GM18505 (cell line): ENCODE measurements around the gene RCOR1.

Experiments used
- ATAC-seq: cut with Tn5 transposase; IDR thresholded peaks from one replicate; pipeline ENCODE4 v1.9.1; 2021; ENCODE audit not compliant: unreplicated experiment
- POLR2A ChIP-seq: IDR thresholded peaks from 4 replicates; pipeline ENCODE4 v1.6.1; 2011; ENCODE audit warnings: borderline replicate concordance; ENCODE audit not compliant: insufficient read depth, insufficient read length; ENCODE audit errors: extremely low read depth

The RCOR1 gene

DNA sequence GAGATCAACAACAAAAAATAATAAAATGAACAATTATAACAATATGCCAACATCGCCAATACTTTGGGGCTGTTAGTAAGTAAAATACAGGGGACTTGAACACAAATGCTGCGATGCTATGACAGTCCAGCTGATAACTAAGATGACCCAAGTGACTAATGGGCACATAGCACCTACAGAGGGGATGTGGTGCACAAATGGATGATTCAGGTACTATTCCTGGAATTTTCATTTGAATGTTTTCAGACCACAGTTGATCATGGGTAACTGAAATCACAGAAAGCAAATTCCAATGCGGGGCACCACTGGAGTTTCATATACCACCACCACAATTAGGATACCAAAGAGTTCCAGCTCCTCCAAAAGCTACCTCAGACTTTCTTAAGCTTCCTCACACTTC is 82.9 kb downstream of the RCOR1 start:
- ATAC-seq, result no peak

DNA sequence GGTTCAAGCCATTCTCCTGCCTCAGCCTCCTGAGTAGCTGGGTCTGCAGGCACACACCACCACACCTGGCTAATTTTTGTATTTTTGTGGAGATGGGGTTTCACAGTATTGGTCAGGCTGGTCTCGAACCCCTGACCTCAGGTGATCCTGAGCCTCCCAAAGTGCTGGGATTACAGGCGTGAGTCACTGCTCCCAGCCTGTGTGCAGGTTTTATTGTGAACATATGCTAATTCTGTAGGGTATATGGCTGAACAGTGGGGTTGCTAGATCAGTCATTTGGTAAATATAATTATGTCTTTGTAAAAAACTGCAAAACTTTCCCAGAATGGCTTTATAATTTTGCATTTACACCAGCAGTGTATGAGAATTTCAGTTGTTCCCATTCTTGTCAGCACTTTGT is 85.9 kb downstream of the RCOR1 start:
- no peak for TF ChIP-seq POLR2A
- ATAC-seq, result no peak

More for the DNA sequence above, 82.9 kb downstream of the RCOR1 start:
- TF ChIP-seq POLR2A, result no peak

DNA sequence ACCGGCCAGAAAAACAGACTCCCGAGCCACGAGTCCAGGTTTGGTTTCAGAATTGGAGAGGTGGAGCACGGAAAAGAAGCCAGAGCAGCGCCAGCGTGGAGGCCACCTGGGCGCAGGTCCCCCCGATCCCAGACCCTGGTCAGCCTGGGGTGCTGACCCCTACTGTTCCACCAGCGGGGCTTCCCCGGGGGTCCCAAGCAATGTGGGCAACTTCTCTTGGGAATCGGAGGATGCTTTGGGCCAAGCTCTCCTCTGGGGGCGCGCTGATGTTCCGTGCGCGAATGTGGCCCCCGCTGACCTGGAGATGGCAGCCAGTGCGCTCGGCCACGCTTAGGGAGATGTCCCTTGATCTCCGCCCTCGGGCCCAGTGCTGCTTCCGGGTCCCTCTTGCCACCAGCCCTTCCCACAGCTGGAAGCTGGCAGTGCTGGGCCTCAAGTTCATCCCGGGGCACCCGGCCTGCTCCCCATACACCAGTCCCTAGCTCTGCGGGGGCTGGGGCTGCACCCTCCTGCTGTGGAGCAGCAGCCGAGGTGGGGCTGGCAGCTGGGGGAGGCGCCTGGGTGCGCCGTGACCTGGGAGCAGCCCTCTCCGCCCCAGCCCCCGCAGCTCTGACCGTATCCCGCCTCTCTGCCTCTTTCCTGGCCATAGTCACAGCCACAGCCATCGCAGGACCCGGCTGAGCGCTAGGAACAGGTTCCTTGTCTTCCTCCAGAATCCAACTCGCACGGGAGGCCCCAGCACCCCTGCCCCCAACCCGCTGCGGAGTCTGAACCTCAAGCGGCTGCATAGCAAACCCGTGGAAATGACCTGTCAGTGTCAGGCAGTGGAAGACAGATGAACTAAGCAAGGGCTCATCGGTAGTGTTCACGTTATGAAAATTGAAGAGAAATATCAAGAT is 91.2 kb downstream of the RCOR1 start:
- TF ChIP-seq POLR2A, result no peak
- ATAC-seq, result no peak

DNA sequence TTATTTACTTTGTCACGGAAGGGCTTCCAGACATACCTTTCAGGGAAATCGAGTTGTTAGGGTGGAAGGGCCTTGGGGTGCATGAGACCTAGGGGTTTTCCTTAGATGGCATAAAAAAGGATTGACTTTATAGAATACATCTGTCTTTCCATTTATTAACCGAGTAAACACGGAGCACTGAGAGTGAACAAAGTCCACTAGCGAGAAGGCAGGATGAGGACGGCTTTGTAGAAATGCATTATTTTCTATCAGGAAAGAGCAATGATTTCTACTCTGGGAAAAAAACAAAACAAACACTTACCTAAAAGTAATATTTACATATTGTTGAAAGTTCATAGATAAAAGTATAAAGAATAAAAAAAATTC is 91.8 kb downstream of the RCOR1 start:
- ATAC-seq, result no peak
- TF ChIP-seq POLR2A, result no peak

DNA sequence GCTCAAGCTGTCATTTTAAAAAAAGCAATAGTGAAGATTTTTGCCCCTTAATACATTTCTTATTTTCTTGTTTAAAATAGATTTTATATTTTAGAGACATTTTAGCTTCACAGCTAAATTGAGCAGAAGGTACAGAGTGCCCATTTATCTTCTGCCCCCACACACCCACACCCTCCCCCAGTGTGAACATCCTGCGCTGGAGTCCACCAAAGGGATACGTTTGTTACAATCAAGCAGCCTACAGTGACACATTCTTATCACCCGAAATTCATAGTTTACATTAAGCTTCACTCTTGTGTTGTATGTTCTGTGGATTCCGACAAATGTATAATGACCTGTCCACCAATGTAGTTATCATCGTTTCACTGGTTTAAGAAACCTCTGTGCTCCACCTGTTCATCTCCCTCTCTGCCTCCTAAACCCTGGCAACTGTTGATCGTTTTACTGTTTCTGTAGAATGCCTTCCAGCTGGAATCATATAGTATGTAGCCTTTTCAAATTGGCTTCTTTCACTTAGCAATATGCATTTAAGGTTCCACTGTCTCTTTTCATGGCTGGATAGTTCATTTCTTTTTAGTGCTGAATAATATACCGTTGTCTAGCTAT is 93.8 kb downstream of the RCOR1 start:
- no peak for TF ChIP-seq POLR2A
- ATAC-seq, result no peak

DNA sequence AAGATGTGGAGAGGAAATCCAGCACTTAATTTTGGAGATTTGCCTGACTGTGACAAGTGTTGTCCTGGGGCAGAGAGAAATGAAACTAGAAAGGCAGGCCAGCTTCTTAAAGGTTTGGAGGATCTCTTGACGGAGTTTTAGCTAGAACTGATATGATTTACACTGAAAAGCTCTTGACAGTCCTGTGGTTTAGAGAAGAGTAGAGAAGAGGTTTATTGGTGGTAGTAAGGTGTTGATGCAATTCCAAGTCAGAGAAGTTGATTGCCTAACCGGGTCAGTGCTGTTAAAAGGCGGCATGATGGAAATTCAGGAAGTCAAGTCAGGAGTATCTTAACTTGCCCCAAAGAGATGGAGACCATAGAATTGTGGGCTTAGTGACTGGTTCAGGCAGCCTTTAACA is 95.8 kb downstream of the RCOR1 start:
- no peak for ATAC-seq
- TF ChIP-seq POLR2A, result no peak

DNA sequence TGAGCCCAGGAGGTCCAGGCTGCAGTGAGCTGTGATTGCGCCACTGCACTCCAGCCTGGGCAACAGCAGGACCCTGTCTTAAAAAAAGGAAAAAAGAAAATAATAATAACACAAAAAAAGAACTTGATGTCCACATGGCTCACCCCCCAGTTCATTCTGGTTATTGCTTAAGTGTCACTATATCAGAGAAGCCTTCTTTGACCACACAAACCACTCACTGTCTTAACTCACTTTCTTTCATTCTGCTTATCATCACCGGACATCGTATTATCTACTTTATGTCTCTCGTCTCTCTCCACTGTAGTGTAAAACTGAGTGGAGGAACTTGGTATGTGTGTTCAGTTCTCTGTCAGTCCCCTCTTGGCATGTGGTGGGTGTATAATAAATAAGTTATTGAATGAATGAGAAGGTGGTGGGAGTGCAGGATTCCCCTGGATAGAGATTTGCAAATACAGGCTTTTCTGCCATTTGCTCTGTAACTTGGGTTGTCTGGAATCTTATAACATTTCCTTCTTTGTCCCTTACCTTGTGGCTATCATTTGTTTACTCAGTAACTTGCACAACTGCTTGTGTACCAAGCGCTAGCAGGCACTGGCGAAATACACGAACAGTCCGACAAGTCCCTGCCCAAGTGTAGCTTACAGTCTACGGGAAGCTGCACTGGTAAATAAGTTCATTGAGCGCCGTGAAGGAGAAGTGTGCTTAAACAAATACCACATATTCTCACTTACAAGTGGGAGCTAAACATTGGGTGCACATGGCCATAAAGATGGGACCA is 98.2 kb downstream of the RCOR1 start:
- ATAC-seq, result no peak
- TF ChIP-seq POLR2A, result no peak

DNA sequence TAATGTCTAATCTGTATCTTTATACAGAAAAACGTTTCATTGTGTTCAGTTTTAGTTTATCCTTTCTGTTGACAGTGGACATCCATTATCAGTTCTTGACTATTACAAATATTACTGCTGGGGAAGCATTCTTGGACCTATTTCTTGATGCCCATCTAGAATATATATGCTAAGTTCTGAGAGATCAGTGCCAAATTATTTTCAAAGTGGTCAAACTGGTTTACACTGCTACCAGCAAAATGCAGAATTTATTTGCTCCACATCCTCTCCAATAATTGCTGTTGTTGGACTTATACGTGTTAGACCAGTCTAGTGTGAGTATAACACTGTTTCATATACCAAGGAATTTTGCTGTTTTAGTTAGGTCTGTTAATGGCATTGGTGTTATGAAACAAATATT is 99.3 kb downstream of the RCOR1 start:
- ATAC-seq, result no peak
- TF ChIP-seq POLR2A, result no peak

DNA sequence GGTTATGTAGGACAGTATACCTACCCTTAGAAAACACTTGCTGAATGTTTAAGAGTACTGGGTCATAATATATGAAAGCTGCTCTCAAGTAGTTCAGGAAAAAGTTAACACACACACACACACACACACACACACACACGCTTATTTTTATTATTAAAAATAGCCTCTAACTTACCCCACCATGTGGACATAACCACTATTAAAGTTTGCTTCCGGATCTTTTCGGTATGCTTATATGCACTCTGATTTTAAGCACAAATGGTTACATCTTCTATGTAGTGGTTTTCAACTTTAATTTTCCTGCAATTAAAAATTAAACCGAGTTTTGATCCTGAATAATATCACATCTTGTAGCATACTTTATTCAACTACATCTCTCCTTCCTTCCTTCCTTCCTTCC is 99.9 kb downstream of the RCOR1 start:
- TF ChIP-seq POLR2A, result no peak
- ATAC-seq, result no peak

DNA sequence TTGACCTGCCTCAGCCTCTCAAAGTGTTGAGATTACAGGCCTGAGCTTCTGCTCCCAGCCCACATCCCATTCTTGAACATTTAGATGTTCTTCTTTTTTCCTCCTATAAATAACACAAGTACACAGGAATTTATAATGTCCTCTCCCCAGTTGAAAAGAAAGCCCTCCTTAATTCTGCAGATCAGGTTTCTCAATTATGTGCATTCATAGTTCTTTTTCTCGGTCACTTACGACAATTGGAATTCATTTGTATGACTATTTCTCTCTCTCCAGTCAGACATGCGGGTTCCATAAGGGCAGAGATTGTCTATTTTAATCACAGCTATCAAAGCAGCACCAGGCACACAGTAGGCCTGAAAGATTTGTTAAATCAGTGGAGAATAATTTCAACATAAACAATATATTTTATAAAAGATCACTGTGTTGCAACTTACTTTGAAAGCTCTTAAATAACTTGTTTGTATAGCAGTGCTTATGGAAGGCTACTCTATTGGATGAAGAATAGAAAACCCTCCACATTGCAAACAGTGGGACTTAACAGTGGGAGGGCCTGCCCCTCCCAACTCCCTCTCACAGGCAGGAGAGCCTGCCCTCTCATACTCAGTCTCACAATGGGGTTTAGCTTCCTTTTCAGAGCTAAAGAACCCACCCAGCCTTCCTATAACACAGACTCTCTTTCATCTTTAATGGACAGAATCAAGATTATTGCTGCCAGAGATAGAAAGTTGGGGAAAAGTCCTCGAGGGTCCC is 100.7 kb downstream of the RCOR1 start:
- ATAC-seq, result no peak
- TF ChIP-seq POLR2A, result no peak

DNA sequence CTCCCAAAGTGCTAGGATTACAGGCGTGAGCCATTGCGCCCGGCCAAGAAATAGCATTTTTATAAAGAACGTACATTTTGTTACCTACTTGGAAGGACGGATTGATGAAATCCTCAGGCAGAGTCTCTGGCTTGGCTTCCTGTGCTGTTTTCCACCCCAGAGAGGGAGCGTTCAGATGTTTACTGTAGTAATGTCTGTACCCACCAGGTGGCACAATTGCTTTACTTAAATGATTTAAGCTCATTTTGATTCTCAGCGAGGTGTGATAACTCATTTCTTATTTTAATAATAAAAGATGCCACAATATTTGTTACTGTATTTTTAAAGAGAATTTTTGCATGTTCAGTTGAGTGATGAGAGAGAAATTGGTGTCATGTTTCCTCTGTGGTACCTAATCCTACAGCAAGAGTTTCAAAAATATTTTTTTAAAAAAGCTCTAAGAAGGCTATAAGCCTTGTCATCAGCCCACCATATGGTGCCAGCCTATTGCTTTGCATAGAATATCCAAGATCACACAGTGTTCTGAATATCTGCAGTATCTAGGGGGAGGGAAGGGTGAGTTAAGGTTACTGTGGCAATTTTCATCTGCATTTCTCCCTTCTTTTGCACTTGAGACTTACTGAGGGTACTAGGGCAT is 102.2 kb downstream of the RCOR1 start:
- ATAC-seq, result no peak

DNA sequence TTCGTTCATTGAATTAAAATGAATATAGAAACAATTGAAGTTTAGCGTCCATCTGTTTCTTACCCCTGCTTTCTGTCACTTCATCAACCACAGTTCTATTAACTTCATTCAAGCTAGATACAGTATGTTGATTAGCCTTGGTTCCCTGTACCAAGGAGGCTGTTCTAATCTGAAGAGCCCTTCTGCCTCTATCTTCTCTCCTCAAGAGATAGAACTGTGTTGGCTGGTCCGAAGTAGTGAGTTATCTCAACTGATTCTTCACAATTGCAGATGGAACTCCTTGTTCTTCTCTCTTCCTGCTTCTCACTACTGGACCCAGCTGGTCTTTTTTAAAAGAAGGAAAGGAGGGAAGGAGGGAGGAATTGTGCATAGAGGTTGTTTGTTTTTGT is 102.7 kb downstream of the RCOR1 start:
- TF ChIP-seq POLR2A, result no peak
- no peak for ATAC-seq

More for the DNA sequence above, 102.2 kb downstream of the RCOR1 start:
- no peak for TF ChIP-seq POLR2A
